Osteoblast (primary cell): ENCODE results near the gene USP22. TPM values are rescaled to one million over a fixed set of nuclear protein-coding genes. Genes with fewer than 3 reads are reported as not detected.
A peak's percentile ranks its signal among the peaks of the same experiment; 100 is the strongest.

Experiments
- DNase-seq: peaks from one replicate; pipeline ENCODE4 v3.0.0; 2011; ENCODE audit warnings: low spot score, mixed read lengths; ENCODE audit not compliant: insufficient read length; ENCODE audit errors: missing footprints
- H2AFZ ChIP-seq: 2 replicates; pipeline ENCODE4 v1.6.0; 2011; ENCODE audit warnings: mild to moderate bottlenecking, low read length
- H3K27ac ChIP-seq: 2 replicates; pipeline ENCODE4 v1.5.1; 2011; ENCODE audit warnings: mild to moderate bottlenecking, low read depth, low read length, moderate library complexity
- H3K27me3 ChIP-seq: 2 replicates; pipeline ENCODE4 v1.6.0; 2012; ENCODE audit warnings: mild to moderate bottlenecking, control low read depth, inconsistent platforms, low read length, moderate library complexity; ENCODE audit not compliant: insufficient read depth
- H3K36me3 ChIP-seq: 2 replicates; pipeline ENCODE4 v1.5.1; 2011; ENCODE audit warnings: mild to moderate bottlenecking, low read length, control low read depth, moderate library complexity; ENCODE audit not compliant: insufficient read depth
- H3K4me1 ChIP-seq: 2 replicates; pipeline ENCODE4 v1.5.1; 2011; ENCODE audit warnings: mild to moderate bottlenecking, low read length, control low read depth, moderate library complexity; ENCODE audit not compliant: insufficient read depth
- H3K4me2 ChIP-seq: 2 replicates; pipeline ENCODE4 v1.6.0; 2011; ENCODE audit warnings: mild to moderate bottlenecking, low read length; ENCODE audit not compliant: insufficient read depth
- H3K4me3 ChIP-seq: fragments of 200-600 bp; sonication (generic); 3 replicates; pipeline ENCODE4 v1.5.1; 2012; ENCODE audit warnings: mild to moderate bottlenecking, low read length, inconsistent platforms; ENCODE audit not compliant: insufficient read depth
- H3K79me2 ChIP-seq: 2 replicates; pipeline ENCODE4 v1.6.0; 2012; ENCODE audit warnings: mild to moderate bottlenecking, low read length, control low read depth, inconsistent platforms; ENCODE audit not compliant: insufficient read depth
- H3K9me3 ChIP-seq: 2 replicates; pipeline ENCODE4 v1.5.1; 2011; ENCODE audit warnings: low read depth, low read length, control low read depth
- H4K20me1 ChIP-seq: 2 replicates; pipeline ENCODE4 v1.6.0; 2012; ENCODE audit warnings: mild to moderate bottlenecking, low read length, control low read depth; ENCODE audit not compliant: insufficient read depth
- total RNA-seq: library from RNA; depleted of rRNA; stranded (reverse); fragments of >200 nt; gene quantifications from 2 replicates; pipeline ENCODE4 v1.2.3, GENCODE V29; 2012
- TF ChIP-seq, protein P1 (sequence below): IDR thresholded peaks from 2 replicates; pipeline ENCODE4 v1.5.1; 2011; ENCODE audit warnings: mild to moderate bottlenecking, low read depth, low read length, moderate library complexity; ENCODE audit errors: extremely low read depth

The USP22 gene
- total RNA-seq, 1 donor = 293 TPM

- TF ChIP-seq, protein P1, sequence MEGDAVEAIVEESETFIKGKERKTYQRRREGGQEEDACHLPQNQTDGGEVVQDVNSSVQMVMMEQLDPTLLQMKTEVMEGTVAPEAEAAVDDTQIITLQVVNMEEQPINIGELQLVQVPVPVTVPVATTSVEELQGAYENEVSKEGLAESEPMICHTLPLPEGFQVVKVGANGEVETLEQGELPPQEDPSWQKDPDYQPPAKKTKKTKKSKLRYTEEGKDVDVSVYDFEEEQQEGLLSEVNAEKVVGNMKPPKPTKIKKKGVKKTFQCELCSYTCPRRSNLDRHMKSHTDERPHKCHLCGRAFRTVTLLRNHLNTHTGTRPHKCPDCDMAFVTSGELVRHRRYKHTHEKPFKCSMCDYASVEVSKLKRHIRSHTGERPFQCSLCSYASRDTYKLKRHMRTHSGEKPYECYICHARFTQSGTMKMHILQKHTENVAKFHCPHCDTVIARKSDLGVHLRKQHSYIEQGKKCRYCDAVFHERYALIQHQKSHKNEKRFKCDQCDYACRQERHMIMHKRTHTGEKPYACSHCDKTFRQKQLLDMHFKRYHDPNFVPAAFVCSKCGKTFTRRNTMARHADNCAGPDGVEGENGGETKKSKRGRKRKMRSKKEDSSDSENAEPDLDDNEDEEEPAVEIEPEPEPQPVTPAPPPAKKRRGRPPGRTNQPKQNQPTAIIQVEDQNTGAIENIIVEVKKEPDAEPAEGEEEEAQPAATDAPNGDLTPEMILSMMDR = no peak
- Histone ChIP-seq H4K20me1 (peaks cover 92% of the 10 kb centered on the region), H3K36me3 (peaks cover 9% of the 10 kb centered on the region), H3K27me3 (no peaks in the 10 kb centered on the region), H3K4me1 (peaks cover 83% of the 10 kb centered on the region), H3K27ac (peak overlapping the region; percentile 43), H3K79me2 (peaks cover 99% of the 10 kb centered on the region), H3K4me3 (no peak overlapping the region), H3K4me2 (peak overlapping the region; percentile 51), H2AFZ (no peak overlapping the region), H3K9me3 (no peaks in the 10 kb centered on the region)
- no peak for DNase-seq
Measured at GRCh38 chr17:21036361-21036881, 6.4 kb downstream of the USP22 start.

- Histone ChIP-seq H3K79me2 (peaks cover 99% of the 10 kb centered on the region), H3K4me1 (peaks cover 81% of the 10 kb centered on the region), H4K20me1 (peaks cover 93% of the 10 kb centered on the region), H3K9me3 (no peaks in the 10 kb centered on the region), H3K4me3 (no peak overlapping the region), H3K27me3 (no peaks in the 10 kb centered on the region), H3K36me3 (peaks cover 10% of the 10 kb centered on the region), H2AFZ (no peak overlapping the region), H3K4me2 (peak overlapping the region; percentile 67), H3K27ac (peak overlapping the region; percentile 68)
- TF ChIP-seq, protein P1 = no peak
- DNase-seq = no peak
Measured at GRCh38 chr17:21035406-21035805, 7.4 kb downstream of the USP22 start.

DNA sequence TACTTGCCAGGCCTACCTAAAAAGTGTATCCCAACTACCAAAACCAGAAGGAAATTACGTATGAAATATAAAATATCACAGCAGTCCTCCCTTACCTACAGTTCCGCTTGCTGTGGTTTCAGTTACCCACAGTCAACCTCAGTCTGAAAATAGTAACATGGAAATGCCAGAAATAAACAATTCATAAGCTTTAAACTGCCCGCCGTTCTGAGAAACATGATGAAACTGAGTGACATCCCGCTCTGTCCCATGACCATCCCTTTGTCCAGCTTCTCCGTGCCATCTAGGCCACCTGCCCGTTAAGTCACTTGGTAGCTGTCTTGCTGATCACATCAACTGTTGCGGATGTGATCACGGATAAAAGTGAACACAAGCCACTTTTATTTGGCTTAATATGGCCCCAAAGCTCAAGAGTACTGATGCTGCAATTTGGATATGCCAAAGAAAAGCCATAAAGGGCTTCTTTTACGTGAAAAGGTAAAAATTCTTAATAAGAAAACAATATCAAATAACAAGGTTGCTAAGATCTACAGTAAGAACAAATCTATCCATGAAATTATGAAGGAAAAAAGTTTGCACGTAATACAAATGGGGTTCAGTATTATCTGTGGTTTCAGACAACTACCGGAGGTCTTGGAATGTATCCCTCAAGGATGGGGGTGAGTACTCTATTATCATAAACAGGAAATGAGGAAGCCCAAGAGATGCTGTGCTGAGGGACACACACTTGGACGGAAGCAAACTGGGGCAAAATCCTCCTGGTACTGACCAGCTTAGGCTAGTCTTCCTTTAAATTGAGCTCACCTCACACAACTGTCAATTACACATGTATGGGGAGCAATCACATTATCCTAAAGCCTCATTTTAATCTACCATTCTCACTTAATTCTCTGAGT lies 8.2 kb downstream of the USP22 start:
- Histone ChIP-seq H3K79me2 (peaks cover 99% of the 10 kb centered on the region), H2AFZ (no peak overlapping the region), H3K4me2 (peak overlapping the region; percentile 67), H3K9me3 (no peaks in the 10 kb centered on the region), H3K4me3 (peak overlapping the region; percentile 20), H3K4me1 (peaks cover 81% of the 10 kb centered on the region), H3K36me3 (peaks cover 14% of the 10 kb centered on the region), H4K20me1 (peaks cover 93% of the 10 kb centered on the region), H3K27me3 (no peaks in the 10 kb centered on the region), H3K27ac (peak overlapping the region; percentile 68)
- TF ChIP-seq, protein P1 = no peak
- no peak for DNase-seq

DNA sequence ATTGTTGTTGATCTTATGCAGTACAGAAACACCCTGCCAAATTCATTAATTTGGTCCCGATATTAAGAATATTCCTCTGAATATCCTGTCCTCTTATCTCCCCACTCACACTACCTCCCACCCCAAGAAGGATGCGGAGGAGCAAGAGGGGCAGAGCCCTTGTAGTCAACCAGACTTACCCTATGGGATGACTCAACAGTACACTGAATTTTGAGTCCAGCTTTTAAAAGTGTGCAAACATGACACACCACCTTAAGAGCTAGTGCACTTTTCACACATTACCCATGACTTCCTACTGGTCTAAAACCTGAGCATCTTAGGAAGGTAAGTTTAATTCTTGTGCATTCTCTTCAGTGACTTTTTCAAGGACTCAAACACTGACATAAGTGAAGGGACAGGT lies 9.5 kb downstream of the USP22 start:
- H3K36me3 ChIP-seq = peaks cover 16% of the 10 kb centered on the region
- H3K4me3 ChIP-seq = no peak overlapping the region
- DNase-seq = no peak
- H3K4me1 ChIP-seq = peaks cover 84% of the 10 kb centered on the region
- no peak overlapping the region for H2AFZ ChIP-seq
- H3K27ac ChIP-seq = peak overlapping the region; percentile 68
- H3K79me2 ChIP-seq = peaks cover 99% of the 10 kb centered on the region
- H3K4me2 ChIP-seq = peak overlapping the region; percentile 63
- no peaks in the 10 kb centered on the region for H3K27me3 ChIP-seq
- TF ChIP-seq, protein P1 = no peak
- H4K20me1 ChIP-seq = peaks cover 97% of the 10 kb centered on the region
- no peaks in the 10 kb centered on the region for H3K9me3 ChIP-seq
